ENCODE measurements around the gene IP6K3. TPM values are rescaled to one million over a fixed set of nuclear protein-coding genes. Genes with fewer than 3 reads are reported as not detected.

The IP6K3 gene
- total RNA-seq, 4 donors from 2014 or later = 0.51 to 0.83 TPM; not detected in 2

DNA sequence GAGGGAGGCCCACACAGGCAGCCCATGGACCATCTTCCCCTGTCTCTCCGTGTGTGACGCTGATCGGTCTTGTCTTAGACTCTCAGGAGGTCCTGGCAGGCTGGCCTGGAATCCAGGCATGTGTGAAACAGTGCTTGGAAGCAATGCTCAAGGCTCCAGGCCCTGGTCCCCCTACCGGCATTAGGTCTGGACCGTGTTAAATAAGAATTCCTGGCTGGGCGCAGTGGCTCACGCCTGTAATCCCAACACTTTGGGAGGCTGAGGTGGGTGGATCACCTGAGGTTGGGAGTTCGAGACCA lies 13.0 kb downstream of the IP6K3 start:
- TF ChIP-seq POLR2A (IDR thresholded peaks at IDR 0.05) = no peak
- no peak for TF ChIP-seq EP300 (IDR thresholded peaks at IDR 0.05)
- TF ChIP-seq, protein P1, sequence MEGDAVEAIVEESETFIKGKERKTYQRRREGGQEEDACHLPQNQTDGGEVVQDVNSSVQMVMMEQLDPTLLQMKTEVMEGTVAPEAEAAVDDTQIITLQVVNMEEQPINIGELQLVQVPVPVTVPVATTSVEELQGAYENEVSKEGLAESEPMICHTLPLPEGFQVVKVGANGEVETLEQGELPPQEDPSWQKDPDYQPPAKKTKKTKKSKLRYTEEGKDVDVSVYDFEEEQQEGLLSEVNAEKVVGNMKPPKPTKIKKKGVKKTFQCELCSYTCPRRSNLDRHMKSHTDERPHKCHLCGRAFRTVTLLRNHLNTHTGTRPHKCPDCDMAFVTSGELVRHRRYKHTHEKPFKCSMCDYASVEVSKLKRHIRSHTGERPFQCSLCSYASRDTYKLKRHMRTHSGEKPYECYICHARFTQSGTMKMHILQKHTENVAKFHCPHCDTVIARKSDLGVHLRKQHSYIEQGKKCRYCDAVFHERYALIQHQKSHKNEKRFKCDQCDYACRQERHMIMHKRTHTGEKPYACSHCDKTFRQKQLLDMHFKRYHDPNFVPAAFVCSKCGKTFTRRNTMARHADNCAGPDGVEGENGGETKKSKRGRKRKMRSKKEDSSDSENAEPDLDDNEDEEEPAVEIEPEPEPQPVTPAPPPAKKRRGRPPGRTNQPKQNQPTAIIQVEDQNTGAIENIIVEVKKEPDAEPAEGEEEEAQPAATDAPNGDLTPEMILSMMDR (IDR thresholded peaks at IDR 0.05) = no peak
- TF ChIP-seq POLR2AphosphoS5 (IDR thresholded peaks at IDR 0.05) = no peak
- H3K27ac ChIP-seq = no peak overlapping the region

DNA sequence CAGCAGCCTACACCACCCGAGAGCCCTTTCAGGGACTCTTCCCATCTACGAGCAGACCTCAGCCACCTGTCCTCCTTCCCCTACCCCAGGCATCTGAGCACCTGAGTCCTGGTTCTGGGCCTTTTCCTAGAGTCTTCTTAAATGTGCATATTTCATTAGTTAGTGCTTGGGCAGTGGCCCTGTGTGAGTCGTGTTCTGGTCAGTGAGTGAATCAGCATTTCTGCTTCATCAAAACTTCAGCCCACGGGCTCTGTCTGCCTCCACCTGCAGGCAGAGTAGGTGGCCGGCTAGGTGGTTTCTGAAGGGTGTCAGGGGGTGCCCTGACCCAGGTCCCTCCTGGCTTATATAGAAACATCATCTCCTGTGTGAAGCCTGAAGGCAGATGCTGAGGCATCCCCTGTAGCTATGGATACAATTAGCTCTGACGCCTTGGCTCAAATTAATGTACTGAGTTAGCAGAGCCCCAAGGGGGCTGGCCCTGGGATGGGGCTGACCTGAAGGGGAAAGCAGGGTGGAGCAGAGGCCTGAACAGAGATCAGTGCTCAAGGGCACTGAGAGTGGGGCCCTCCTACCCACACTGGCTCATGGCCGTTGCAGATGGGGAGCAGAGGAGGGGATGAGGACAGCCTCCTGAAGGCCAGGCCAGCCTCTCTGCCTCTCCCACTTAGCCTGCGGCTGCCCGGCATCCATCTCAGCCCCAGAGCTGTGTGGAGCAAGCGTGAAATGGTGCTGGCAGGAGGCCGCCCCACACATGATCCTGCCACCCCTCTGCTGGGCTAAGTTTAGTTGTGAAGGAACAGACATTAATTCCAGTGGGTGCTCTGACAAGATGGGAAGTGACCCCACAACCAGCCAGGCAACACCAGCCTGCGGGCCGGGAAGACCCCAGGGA lies 13.6 kb downstream of the IP6K3 start:
- no peak overlapping the region for H3K27ac ChIP-seq
- 74% methylated on average over 6 of the region's 13 CpGs for WGBS
- no peaks in the 10 kb centered on the region for H3K4me1 ChIP-seq

More for the DNA sequence above, 13.0 kb downstream of the IP6K3 start:
- no peak for DNase-seq (ENCODE audit: low spot score in 2 of 2)
- H3K4me1 ChIP-seq = no peaks in the 10 kb centered on the region
- WGBS = 81% methylated on average over 7 of the region's 8 CpGs
- H3K27me3 ChIP-seq = no peaks in the 10 kb centered on the region
- H3K36me3 ChIP-seq = no peaks in the 10 kb centered on the region
- no peaks in the 10 kb centered on the region for H3K9me3 ChIP-seq
- no peak overlapping the region for H3K4me3 ChIP-seq

DNA sequence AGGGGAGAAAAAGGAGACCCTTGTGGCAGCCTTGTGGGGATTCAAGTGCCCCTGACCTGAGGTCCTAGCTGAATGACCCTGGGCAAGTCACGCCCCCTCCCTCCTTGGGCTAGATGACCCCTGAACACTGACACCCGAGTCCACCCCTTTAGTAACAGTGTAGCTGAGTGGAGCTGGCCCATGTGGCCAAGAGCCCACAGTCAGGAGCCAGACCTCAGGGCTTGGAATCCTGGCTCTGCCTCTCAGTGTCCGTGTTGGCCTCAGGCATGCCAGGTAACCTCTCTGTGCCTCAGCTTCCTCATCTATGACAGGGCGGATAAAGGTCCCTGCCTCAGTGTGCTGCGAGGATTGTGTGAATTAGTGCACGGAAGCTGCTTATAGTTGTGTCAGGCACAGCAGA lies 14.3 kb downstream of the IP6K3 start:
- TF ChIP-seq, protein P1 (IDR thresholded peaks at IDR 0.05) = no peak
- no peak for TF ChIP-seq POLR2AphosphoS5 (IDR thresholded peaks at IDR 0.05)
- no peak for TF ChIP-seq EP300 (IDR thresholded peaks at IDR 0.05)
- no peak for TF ChIP-seq POLR2A (IDR thresholded peaks at IDR 0.05)
- no peak overlapping the region for H3K27ac ChIP-seq

More for the DNA sequence above, 13.6 kb downstream of the IP6K3 start:
- Histone ChIP-seq H3K4me3 (no peak overlapping the region), H3K9me3 (no peaks in the 10 kb centered on the region), H3K36me3 (no peaks in the 10 kb centered on the region), H3K27me3 (no peaks in the 10 kb centered on the region)
- no peak for DNase-seq (ENCODE audit: low spot score in 2 of 2)
- TF ChIP-seq EP300 (IDR thresholded peaks at IDR 0.05) (no peak), POLR2AphosphoS5 (IDR thresholded peaks at IDR 0.05) (no peak), POLR2A (IDR thresholded peaks at IDR 0.05) (no peak)
- TF ChIP-seq, protein P1 (IDR thresholded peaks at IDR 0.05) = no peak

DNA sequence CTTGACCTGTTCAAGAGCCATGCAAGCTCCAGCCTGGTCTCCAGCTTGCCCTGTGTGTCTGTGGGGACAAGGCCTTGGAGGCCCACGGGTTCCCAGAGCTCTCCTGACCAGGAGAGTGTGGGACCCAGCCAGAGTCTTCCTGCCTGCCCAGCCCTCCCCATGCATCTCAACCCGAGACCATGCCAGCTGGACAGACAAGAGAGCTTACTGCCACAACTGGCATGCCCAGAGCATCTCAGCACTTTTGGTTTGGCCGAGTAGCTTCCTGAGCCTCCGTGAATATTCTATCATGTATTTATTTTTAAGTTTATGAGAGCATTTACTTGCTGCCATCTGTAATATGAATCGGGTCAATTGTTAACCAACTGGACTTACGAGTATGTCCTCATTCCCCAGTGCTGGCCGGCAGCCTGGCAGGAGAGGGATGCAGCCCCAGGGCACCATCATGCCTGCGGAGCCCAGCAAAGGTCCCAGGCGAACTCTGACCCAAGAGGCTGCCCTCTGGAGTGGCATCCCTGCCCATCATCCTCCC lies 14.9 kb downstream of the IP6K3 start:
- H3K4me1 ChIP-seq = no peaks in the 10 kb centered on the region
- H3K27me3 ChIP-seq = peaks cover 2% of the 10 kb centered on the region
- no peak overlapping the region for H3K4me3 ChIP-seq
- WGBS = 48% methylated on average over 7 of the region's 9 CpGs
- DNase-seq (ENCODE audit: low spot score in 2 of 2) = no peak
- TF ChIP-seq POLR2A (IDR thresholded peaks at IDR 0.05) (no peak), EP300 (IDR thresholded peaks at IDR 0.05) (no peak), POLR2AphosphoS5 (IDR thresholded peaks at IDR 0.05) (no peak)
- TF ChIP-seq, protein P1 (IDR thresholded peaks at IDR 0.05) = no peak
- H3K9me3 ChIP-seq = no peaks in the 10 kb centered on the region
- H3K27ac ChIP-seq = no peak overlapping the region
- no peaks in the 10 kb centered on the region for H3K36me3 ChIP-seq

More for the DNA sequence above, 14.3 kb downstream of the IP6K3 start:
- no peaks in the 10 kb centered on the region for H3K9me3 ChIP-seq
- H3K36me3 ChIP-seq = no peaks in the 10 kb centered on the region
- H3K4me1 ChIP-seq = no peaks in the 10 kb centered on the region
- no peak for DNase-seq (ENCODE audit: low spot score in 2 of 2)
- no peaks in the 10 kb centered on the region for H3K27me3 ChIP-seq
- 89% methylated on average over 6 of the region's 6 CpGs for WGBS
- no peak overlapping the region for H3K4me3 ChIP-seq

DNA sequence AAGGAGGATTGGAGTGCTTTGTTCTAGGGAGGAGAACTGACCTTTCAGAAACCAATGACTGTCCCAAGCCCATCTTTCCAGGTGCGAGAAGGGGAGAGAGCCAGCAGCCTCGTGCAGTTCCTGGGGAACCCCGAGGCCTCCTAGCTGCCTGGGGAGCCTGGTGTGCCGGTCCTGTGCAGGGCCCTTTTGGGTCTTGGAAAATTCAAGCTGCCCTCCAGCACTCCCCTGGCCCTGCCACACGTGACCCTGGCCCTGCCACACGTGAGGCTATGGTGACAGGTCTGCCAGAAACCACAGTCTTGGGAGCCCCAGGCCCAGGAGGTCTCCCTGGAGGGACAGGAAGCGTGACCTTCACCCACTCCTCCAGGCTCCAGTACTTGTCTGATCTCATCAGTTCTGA lies 15.7 kb downstream of the IP6K3 start:
- Histone ChIP-seq H3K27ac (no peak overlapping the region), H3K9me3 (no peaks in the 10 kb centered on the region), H3K4me1 (no peaks in the 10 kb centered on the region), H3K36me3 (no peaks in the 10 kb centered on the region), H3K27me3 (peaks cover 5% of the 10 kb centered on the region), H3K4me3 (no peak overlapping the region)
- WGBS = 61% methylated on average over 3 of the region's 7 CpGs
- DNase-seq (ENCODE audit: low spot score in 2 of 2) = no peak
- no peak for TF ChIP-seq POLR2A (IDR thresholded peaks at IDR 0.05)
- no peak for TF ChIP-seq POLR2AphosphoS5 (IDR thresholded peaks at IDR 0.05)
- TF ChIP-seq, protein P1 (IDR thresholded peaks at IDR 0.05) = no peak
- TF ChIP-seq EP300 (IDR thresholded peaks at IDR 0.05) = no peak
